HepG2 (cell line): ENCODE measurements around the gene MAN1B1. TPM values are rescaled to one million over a fixed set of nuclear protein-coding genes. Genes with fewer than 3 reads are reported as not detected.

Experiments used
- ARID2 ChIP-seq: sonication (generic); formaldehyde crosslinking; IDR thresholded peaks from 2 replicates; pipeline ENCODE4 v1.8.1; 2022; ENCODE audit warnings: mild to moderate bottlenecking, missing genetic modification reagents, borderline replicate concordance
- ATF6 ChIP-seq: sonication (generic); formaldehyde crosslinking; conservative IDR thresholded peaks from 2 replicates; pipeline ENCODE4 v1.4.0; 2020; ENCODE audit warnings: missing genetic modification reagents
- GATA4 ChIP-seq: sonication (generic); IDR thresholded peaks from 2 replicates; pipeline ENCODE4 v1.6.1; 2016; ENCODE audit warnings: antibody characterized with exemption, low read depth, borderline replicate concordance
- HNF4A ChIP-seq: sonication (generic); formaldehyde crosslinking; IDR thresholded peaks from 2 replicates; pipeline ENCODE4 v1.4.0; 2020; ENCODE audit warnings: missing genetic modification reagents
- HOXA7 ChIP-seq: sonication (generic); formaldehyde crosslinking; IDR thresholded peaks from 2 replicates; pipeline ENCODE4 v1.8.1; 2022; ENCODE audit warnings: mild to moderate bottlenecking, missing genetic modification reagents, moderate library complexity
- KLF6 ChIP-seq: IDR thresholded peaks from 2 replicates; pipeline ENCODE4 v1.8.0; 2016; ENCODE audit warnings: missing biosample characterization, missing genetic modification reagents
- NFE2L2 ChIP-seq: fragments of 150-350 bp; IDR thresholded peaks from 2 replicates; pipeline ENCODE4 v1.6.1; 2014; ENCODE audit warnings: low read length
- PBX2 ChIP-seq: IDR thresholded peaks from 2 replicates; pipeline ENCODE4 v1.6.1; 2016; ENCODE audit warnings: control low read depth
- SALL2 ChIP-seq: sonication (generic); formaldehyde crosslinking; IDR thresholded peaks from 2 replicates; pipeline ENCODE4 v1.8.1; 2023; ENCODE audit warnings: mild to moderate bottlenecking, missing genetic modification reagents, inconsistent platforms
- SMYD3 ChIP-seq: sonication (generic); formaldehyde crosslinking; IDR thresholded peaks from 2 replicates; pipeline ENCODE4 v1.8.1; 2023; ENCODE audit warnings: mild to moderate bottlenecking, missing genetic modification reagents
- TEF ChIP-seq: sonication (generic); formaldehyde crosslinking; IDR thresholded peaks from 2 replicates; pipeline ENCODE4 v1.5.0; 2020; ENCODE audit warnings: missing genetic modification reagents
- ZFX ChIP-seq: sonication (generic); formaldehyde crosslinking; IDR thresholded peaks from 2 replicates; pipeline ENCODE4 v1.4.0; 2020; ENCODE audit warnings: mild to moderate bottlenecking, low read depth, missing genetic modification reagents, moderate library complexity
- ZMYM2 ChIP-seq: sonication (generic); formaldehyde crosslinking; IDR thresholded peaks from 2 replicates; pipeline ENCODE4 v1.8.0; 2022; ENCODE audit warnings: mild to moderate bottlenecking, missing genetic modification reagents
- ZNF740 ChIP-seq: sonication (generic); formaldehyde crosslinking; IDR thresholded peaks from 2 replicates; pipeline ENCODE4 v1.4.0; 2020; ENCODE audit warnings: missing genetic modification reagents
- ZNF788 ChIP-seq: sonication (generic); formaldehyde crosslinking; IDR thresholded peaks from 2 replicates; pipeline ENCODE4 v1.5.0; 2020; ENCODE audit warnings: mild to moderate bottlenecking, missing genetic modification reagents, borderline replicate concordance
- polyA plus RNA-seq, 8 experiments: library from polyadenylated mRNA; depleted of rRNA in 3 of 8; stranded (reverse) in 7 of 8; unstranded in 1 of 8; fragments of >200 nt; fragmentation: Illumina TruSeq in 4 of 8; extraction: Trizol in 4 of 8; gene quantifications; 2 replicates each; pipeline versions ENCODE4 v1.2.1 to v1.2.3, GENCODE V29; 2011 to 2016; ENCODE audit warnings: low read depth in 4 of 8, missing spikeins in 1 of 8, mixed read lengths in 1 of 8; ENCODE audit not compliant: insufficient read depth in 1 of 8
- total RNA-seq, 5 experiments: library from RNA; depleted of rRNA; stranded (reverse); fragments of >200 nt; fragmentation: Illumina TruSeq; extraction: Trizol; gene quantifications; 2 replicates each; pipeline ENCODE4 v1.2.3, GENCODE V29; 2016; ENCODE audit warnings: low read depth in 1 of 5
- TF ChIP-seq, protein P1 (sequence below): sonication (generic); formaldehyde crosslinking; conservative IDR thresholded peaks from 2 replicates; pipeline ENCODE4 v1.4.0; 2020; ENCODE audit warnings: missing genetic modification reagents
- TF ChIP-seq, protein P2 (sequence below): sonication (generic); formaldehyde crosslinking; IDR thresholded peaks from 2 replicates; pipeline ENCODE4 v1.4.0; 2020; ENCODE audit warnings: missing genetic modification reagents, mild to moderate bottlenecking, borderline replicate concordance

The MAN1B1 gene
- total and polyA plus RNA-seq, 2 of the 13 experiments (the other 11 are each of a cell fraction or from before 2014, with no cell fraction given), result 48.9 to 59.5 TPM

DNA sequence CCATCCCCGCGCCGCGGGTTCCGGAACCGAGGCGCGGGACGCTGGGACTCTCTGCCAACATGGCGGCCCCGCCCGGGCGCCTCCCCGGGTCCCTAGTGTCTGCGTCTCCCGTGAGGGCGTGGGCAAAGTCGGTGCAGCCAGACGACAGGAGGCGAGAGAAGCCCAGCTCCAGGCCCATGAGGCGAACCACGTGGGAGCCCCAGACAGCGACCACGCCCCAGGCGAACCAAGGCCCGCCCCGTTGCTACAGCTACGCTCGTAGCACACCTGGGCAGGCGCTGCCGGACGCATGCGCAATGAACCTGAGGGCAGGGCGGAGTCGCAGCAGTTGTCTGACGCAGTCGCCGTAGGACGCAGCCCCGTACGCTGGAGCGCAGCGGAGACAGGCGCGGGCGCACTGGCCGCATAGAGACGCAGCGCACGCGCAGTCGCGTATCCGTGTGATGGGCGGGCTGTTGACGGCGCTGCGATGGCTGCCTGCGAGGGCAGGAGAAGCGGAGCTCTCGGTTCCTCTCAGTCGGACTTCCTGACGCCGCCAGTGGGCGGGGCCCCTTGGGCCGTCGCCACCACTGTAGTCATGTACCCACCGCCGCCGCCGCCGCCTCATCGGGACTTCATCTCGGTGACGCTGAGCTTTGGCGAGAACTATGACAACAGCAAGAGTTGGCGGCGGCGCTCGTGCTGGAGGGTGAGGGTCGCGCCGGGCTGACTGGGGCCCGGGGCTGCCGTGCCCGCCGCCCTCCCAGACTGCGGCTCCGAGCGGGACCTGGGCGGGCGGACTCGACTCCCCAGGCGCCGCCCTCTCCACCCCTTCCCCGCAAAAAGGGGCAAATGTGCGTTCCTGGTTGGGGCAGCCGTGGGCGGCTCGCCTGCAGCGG is at the start of gene MAN1B1 (continued):
- TF ChIP-seq ZFX (CRISPR knock-in tag) (peak; percentile 72), ZNF788 (CRISPR knock-in tag) (peak; percentile 47; the same call in 1 of the 2 replicates), NFE2L2 (no peak), SALL2 (peak; percentile 77), ARID2 (CRISPR knock-in tag) (no peak), ZNF740 (CRISPR knock-in tag) (no peak), ZMYM2 (CRISPR knock-in tag) (no peak), GATA4 (0 out of 2 replicates have a peak, but pooled peaks have one; percentile 25), TEF (CRISPR knock-in tag) (no peak), KLF6 (CRISPR knock-in tag) (peak; percentile 56; the same call in 1 of the 2 replicates), HOXA7 (no peak), HNF4A (no peak), PBX2 (CRISPR knock-in tag) (peak; percentile 25), ATF6 (CRISPR knock-in tag) (no peak), SMYD3 (no peak)
- TF ChIP-seq, protein P1, sequence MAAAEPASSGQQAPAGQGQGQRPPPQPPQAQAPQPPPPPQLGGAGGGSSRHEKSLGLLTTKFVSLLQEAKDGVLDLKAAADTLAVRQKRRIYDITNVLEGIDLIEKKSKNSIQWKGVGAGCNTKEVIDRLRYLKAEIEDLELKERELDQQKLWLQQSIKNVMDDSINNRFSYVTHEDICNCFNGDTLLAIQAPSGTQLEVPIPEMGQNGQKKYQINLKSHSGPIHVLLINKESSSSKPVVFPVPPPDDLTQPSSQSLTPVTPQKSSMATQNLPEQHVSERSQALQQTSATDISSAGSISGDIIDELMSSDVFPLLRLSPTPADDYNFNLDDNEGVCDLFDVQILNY (CRISPR knock-in tag), result no peak; the same call in 1 of the 2 replicates
- TF ChIP-seq, protein P2, sequence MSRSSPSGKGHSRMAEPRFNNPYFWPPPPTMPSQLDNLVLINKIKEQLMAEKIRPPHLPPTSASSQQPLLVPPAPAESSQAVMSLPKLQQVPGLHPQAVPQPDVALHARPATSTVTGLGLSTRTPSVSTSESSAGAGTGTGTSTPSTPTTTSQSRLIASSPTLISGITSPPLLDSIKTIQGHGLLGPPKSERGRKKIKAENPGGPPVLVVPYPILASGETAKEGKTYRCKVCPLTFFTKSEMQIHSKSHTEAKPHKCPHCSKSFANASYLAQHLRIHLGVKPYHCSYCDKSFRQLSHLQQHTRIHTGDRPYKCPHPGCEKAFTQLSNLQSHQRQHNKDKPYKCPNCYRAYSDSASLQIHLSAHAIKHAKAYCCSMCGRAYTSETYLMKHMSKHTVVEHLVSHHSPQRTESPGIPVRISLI, result no peak
